GM19023 (cell line): ENCODE measurements around the gene GFPT1.

Source experiments
- ATAC-seq: cut with Tn5 transposase; IDR thresholded peaks from one replicate; pipeline ENCODE4 v1.9.1; 2021; ENCODE audit warnings: mild to moderate bottlenecking, moderate library complexity; ENCODE audit not compliant: unreplicated experiment

GFPT1 gene

DNA sequence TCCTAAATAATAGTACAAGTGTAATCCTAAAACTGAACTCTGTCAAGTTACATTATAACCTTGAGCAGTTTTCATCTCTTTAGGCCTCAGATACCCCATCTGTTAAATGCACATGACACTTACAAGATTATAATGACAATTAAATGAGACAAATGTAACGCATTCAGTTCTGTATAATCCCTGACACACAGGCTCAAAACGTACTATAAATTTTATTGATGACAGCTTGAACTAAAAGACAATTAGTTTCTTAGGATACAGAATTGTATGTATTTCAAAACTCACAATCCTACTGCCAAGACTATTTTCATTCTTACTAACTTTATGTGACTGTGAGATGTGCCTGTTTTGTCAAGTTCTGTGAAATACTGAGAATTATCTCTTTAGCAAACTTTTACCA is 56.2 kb downstream of the GFPT1 start:
- ATAC-seq, result no peak

GRCh38 chr2:69322631-69323030 is 64.4 kb downstream of the GFPT1 start:
- no peak for ATAC-seq

DNA sequence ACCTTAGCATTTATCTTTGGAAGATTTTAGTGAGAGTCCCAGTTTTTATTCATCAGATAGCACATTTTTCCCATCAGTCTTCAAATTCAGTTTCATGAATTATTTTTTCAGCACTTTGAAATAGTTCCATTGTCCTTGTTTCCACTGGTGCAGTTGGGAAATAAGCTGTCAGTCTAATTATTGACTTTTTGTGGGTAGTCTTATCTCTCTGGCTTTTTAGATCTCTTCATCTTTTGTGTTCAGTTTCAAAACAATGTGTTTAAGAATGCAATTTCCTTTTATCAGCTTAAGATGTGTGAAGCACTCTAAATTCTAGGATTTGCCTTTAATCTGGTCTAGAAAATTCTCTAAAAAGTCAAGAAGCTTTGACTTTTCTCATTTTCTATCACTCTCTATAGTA is 70.5 kb downstream of the GFPT1 start:
- no peak for ATAC-seq

- ATAC-seq, result no peak
Observed at GRCh38 chr2:69315160-69315761, 71.8 kb downstream of the GFPT1 start.

- ATAC-seq, result no peak
Observed at GRCh38 chr2:69311024-69311416, 76.0 kb downstream of the GFPT1 start.

GRCh38 chr2:69310111-69311023 is 76.7 kb downstream of the GFPT1 start:
- no peak for ATAC-seq

DNA sequence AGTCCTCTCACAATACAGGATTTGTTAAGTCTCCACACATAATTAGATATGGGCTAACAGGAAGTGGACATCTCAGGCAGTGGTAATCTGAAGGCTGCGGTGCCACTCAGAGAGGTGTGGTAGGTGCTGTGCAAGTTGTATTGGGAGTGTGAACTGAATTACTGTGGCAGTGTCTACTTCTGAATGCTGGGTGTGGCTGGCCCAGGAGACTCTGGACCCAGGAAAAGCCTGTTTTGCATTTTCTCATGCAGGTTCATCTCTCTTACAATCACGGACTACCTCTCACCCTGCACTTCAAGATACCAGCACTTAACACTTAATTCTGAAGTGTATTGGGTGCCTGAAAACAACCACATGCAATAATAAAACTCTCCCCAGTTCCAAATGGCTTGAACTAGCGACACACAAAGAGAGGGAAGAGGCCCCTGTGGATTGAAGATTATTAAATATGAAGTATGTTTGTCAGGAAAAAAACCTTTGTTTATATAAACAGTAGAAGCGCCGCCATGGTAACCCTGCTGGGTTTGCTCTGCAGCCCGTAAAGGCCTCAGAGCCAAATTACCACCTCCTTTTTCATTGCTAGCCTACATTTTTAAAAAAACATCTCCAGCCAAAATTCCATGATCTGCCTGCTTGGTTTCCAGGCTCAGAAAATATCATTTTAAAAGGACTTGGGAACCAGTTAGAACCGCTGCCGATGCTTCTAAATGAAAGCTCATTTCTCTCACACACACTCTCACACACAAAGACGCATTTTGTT is 77.5 kb downstream of the GFPT1 start:
- ATAC-seq, result no peak

DNA sequence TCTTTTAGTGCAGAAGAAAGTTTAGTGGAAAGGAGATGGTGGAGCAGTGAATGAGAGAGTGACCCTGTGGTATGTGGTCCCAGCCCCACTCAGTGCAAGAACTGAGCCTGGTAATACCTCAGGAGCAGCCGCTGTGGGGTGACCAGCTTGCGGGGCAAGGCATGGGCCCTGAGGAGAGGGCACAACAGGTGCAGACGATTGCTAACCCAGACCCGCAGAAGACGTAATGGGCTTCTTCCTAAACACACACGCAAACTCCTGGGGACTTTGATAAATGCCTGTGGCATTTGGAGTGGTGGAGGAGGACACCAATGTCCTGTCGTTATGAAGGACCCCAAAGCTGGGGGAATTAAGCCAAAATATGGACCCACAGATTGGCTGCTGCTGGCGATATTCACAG is 78.7 kb downstream of the GFPT1 start:
- ATAC-seq, result no peak

GRCh38 chr2:69307579-69308064 is 79.4 kb downstream of the GFPT1 start:
- no peak for ATAC-seq

GRCh38 chr2:69306822-69307578 is 80.0 kb downstream of the GFPT1 start:
- peak; percentile 90 for ATAC-seq

DNA sequence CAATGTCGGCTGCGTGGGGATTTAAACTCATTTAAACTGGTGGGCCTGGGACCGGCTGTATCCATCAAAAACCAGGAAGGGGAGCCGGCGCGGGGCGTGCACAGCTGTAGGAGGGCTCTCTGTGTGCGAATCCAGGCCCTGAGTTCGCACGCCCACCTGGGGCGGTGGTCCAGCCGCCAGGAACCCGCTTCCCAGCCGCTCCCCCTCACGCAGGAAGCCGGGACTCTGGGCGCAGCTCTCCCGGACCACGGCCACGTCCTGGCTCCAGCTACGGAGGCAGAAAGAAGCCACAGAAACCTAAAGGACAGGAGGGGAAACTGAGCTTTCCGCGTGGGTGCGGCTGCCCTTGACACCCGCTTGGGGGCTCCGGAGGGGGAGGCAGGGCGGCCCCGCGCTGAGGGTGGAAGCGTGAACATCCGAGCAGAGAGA is 80.6 kb downstream of the GFPT1 start:
- no peak for ATAC-seq

DNA sequence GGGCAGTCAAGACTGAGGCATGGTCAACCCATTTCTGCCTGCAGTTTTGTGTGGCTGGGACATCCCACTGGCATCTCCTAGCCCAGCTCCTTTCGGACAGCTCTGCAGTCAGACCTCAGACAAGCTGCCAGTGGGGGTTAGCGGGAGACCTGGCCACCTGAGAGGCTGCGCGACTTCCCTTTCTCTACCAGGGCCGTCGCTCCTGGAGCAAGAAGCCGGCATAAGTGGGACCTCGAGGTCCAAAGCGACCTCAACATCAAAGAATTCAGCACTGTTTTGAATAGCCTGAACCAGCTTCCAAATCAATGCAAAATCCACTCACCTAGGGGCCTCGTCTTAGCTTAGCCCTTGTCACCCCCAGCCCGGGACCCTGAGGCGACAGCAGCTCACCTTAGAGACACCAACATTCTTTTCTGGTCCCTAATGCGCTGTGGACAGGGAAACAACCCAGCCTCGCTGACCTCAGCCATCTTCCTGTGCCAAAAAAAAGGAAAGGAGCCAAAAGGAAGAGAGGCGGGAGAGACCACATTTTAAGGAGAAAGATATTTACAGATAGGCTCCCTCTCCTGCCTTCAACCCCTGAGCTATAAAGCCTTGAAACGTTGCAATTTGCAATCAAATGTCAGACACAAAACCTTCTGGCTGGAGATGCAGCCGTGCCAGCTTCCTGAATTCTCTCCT is 81.2 kb downstream of the GFPT1 start:
- ATAC-seq, result no peak

DNA sequence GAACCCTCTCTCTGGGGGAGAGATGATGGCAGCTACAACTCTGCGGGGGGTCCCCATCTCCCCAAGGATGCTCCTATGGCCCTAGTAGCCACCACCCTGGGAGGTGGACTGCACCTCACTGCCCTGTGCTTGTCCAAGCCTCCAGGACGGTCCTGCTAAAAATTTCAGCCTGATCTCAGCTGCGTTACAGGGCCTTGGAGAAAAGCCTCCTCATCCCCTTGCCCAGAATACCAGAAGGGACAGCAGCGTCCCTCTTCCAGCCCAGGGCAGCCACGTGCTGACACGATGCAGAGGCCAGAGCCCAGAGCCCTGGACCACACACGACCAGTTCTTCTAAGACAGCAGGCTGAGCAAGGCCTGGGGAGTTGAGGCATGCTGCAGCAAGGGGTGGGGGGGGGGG is 81.9 kb downstream of the GFPT1 start:
- no peak for ATAC-seq

DNA sequence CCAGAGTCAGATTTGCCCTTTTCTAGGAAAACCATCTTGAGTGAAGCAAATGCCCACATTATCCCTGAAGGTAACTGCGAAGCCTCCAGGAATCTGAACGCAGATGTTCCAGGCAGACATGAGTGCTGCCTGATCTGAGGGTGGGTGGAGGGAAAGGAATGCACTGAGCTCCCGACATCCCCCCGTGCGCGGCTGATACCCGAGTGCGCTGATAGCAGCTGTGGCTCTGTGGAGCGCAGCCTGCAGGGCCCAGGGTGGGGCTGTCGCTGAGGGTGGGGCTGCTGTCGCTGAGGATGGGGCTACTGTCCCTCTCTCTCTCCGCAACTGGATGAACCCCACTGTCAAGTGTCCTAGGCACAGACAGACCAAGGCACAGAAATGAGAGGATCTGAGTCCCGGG is 82.4 kb downstream of the GFPT1 start:
- ATAC-seq, result no peak

DNA sequence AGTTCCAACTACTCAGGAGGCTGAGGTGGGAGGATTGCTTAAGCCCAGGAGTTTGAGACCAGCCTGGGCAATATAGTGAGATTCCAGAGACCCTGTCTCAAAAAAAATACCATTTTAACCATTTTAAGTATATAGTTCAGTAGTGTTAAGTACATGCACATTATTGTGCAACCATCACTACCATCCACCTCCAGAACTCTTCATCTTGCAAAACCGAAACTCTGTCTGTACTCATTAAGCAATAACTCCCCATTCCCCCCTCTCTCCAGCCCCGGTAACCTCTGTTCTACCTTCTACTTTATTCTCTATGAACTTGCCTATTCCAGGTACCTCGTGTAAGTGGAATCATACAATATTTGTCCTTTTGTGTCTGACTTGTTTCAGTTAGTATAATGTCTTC is 86.4 kb downstream of the GFPT1 start:
- no peak for ATAC-seq

- no peak for ATAC-seq
Observed at GRCh38 chr2:69299772-69300516, 87.1 kb downstream of the GFPT1 start.

GRCh38 chr2:69298862-69299261 is 88.2 kb downstream of the GFPT1 start:
- no peak for ATAC-seq

GRCh38 chr2:69298261-69298660 is 88.8 kb downstream of the GFPT1 start:
- ATAC-seq, result no peak

- no peak for ATAC-seq
Observed at GRCh38 chr2:69297216-69297615, 89.8 kb downstream of the GFPT1 start.

DNA sequence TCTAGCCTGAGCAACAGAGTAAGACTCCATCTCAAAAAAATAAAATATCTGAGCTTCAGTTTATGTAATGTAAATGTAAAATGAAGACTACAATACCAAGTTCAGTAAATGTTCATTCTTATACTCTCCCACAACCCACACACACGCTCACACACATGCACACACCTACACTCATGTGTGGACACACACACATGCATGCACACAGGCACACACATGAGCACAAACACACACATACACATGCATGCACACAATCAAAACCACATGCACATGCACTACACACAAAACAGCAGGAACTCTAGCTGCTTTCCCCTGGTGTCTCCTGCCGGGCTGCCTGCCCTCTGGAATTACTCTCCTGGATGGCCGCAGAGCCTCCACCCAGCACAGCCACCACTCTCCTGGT is 90.6 kb downstream of the GFPT1 start:
- no peak for ATAC-seq
